GM18907 (cell line): ENCODE results near the gene PROZ.
A peak's percentile ranks its signal among the peaks of the same experiment; 100 is the strongest.

ENCODE experiments used
- ATAC-seq: cut with Tn5 transposase; IDR thresholded peaks from one replicate; pipeline ENCODE4 v1.9.1; 2021; ENCODE audit warnings: mild to moderate bottlenecking, moderate library complexity; ENCODE audit not compliant: unreplicated experiment

The PROZ gene

GRCh38 chr13:113140677-113141600, 17.5 kb upstream of the PROZ start:
- ATAC-seq = no peak

- ATAC-seq = no peak
These were observed 16.9 kb upstream of the PROZ start for GRCh38 chr13:113141601-113141970.

GRCh38 chr13:113142876-113143275, 15.6 kb upstream of the PROZ start:
- ATAC-seq = no peak

GRCh38 chr13:113143466-113144254, 14.8 kb upstream of the PROZ start:
- ATAC-seq = no peak

- ATAC-seq = no peak
These were observed 14.2 kb upstream of the PROZ start for GRCh38 chr13:113144255-113144629.

GRCh38 chr13:113145496-113145895, 13.0 kb upstream of the PROZ start:
- no peak for ATAC-seq

GRCh38 chr13:113145911-113146598, 12.4 kb upstream of the PROZ start:
- no peak for ATAC-seq

GRCh38 chr13:113146750-113147149, 11.7 kb upstream of the PROZ start:
- no peak for ATAC-seq

- no peak for ATAC-seq
These were observed 11.2 kb upstream of the PROZ start for GRCh38 chr13:113147206-113147605.

GRCh38 chr13:113148407-113148806, 10.0 kb upstream of the PROZ start:
- ATAC-seq = no peak

- no peak for ATAC-seq
These were observed 9.4 kb upstream of the PROZ start for GRCh38 chr13:113148940-113149503.

- ATAC-seq = no peak
These were observed 8.5 kb upstream of the PROZ start for GRCh38 chr13:113149711-113150549.

GRCh38 chr13:113150550-113151365, 7.7 kb upstream of the PROZ start:
- no peak for ATAC-seq

GRCh38 chr13:113151745-113152690, 6.4 kb upstream of the PROZ start:
- no peak for ATAC-seq

GRCh38 chr13:113152691-113152983, 5.8 kb upstream of the PROZ start:
- no peak for ATAC-seq

- peak; percentile 23 for ATAC-seq
These were observed 5.3 kb upstream of the PROZ start for GRCh38 chr13:113152984-113153809.
